CD4-positive, alpha-beta T cell (primary cell): ENCODE data around the gene ARL2BP. TPM values are rescaled to one million over a fixed set of nuclear protein-coding genes. Genes with fewer than 3 reads are reported as not detected.
A peak's percentile ranks its signal among the peaks of the same experiment; 100 is the strongest.

ENCODE experiments used
- ATAC-seq: fragments of 200-7000 bp; cut with Tn5 transposase; one replicate; pipeline ENCODE4 v1.10.0; 2022; ENCODE audit warnings: mild to moderate bottlenecking; ENCODE audit not compliant: poor library complexity
- CTCF ChIA-PET: fragments of 350-600 bp; sonication (Branson Sonifier 250); formaldehyde crosslinking; loops from one replicate; lab custom pipeline; 2021; ENCODE audit warnings: antibody characterized with exemption, inconsistent platforms; lab: Charles Lee
- POLR2A ChIA-PET: fragments of 350-600 bp; sonication (Branson Sonifier 250); formaldehyde crosslinking; loops from one replicate; lab custom pipeline; 2021; ENCODE audit warnings: antibody characterized with exemption, inconsistent platforms; lab: Charles Lee
- DNase-seq, 14 experiments: peaks; one replicate each; pipeline ENCODE4 v3.0.0-alpha.2; 2013 to 2020; ENCODE audit warnings: mixed read lengths in 2 of 14
- H3K27ac ChIP-seq, 2 donors: one replicate each; pipeline versions ENCODE4 v1.5.1 to v1.7.0; 2013; ENCODE audit warnings: low read length in 2 of 2, low read depth in 1 of 2, mild to moderate bottlenecking in 1 of 2
- H3K27me3 ChIP-seq, 2 experiments: 1 replicate in 1 of 2; 2 replicates in 1 of 2; pipeline versions ENCODE4 v1.6.1 to v1.7.0; 2013; ENCODE audit warnings: low read length in 2 of 2, control low read depth in 1 of 2, mild to moderate bottlenecking in 1 of 2, moderate library complexity in 1 of 2; ENCODE audit not compliant: insufficient read depth in 2 of 2, control insufficient read depth in 1 of 2
- H3K36me3 ChIP-seq: one replicate; pipeline ENCODE4 v1.6.1; 2013; ENCODE audit warnings: low read length, control low read depth; ENCODE audit not compliant: insufficient read depth
- H3K4me1 ChIP-seq: one replicate; pipeline ENCODE4 v1.6.1; 2013; ENCODE audit warnings: low read length, control low read depth; ENCODE audit not compliant: insufficient read depth
- H3K4me3 ChIP-seq: one replicate; pipeline ENCODE4 v1.5.1; 2013; ENCODE audit warnings: mild to moderate bottlenecking, low read length, moderate library complexity
- H3K9me3 ChIP-seq, 2 experiments: 1 replicate in 1 of 2; 2 replicates in 1 of 2; pipeline versions ENCODE4 v1.6.1 to v1.7.0; 2013; ENCODE audit warnings: low read length in 2 of 2, mild to moderate bottlenecking in 2 of 2, control low read depth in 1 of 2, moderate library complexity in 1 of 2; ENCODE audit not compliant: control insufficient read depth in 1 of 2, insufficient read depth in 1 of 2
- H3K27ac Mint-ChIP-seq: one replicate; pipeline ENCODE4 v1.8.0; 2020; ENCODE audit warnings: mixed read lengths
- H3K27me3 Mint-ChIP-seq: one replicate; pipeline ENCODE4 v1.8.0; 2021; ENCODE audit warnings: mixed read lengths
- H3K36me3 Mint-ChIP-seq: one replicate; pipeline ENCODE4 v1.8.0; 2021; ENCODE audit warnings: low read depth, mixed read lengths
- H3K4me1 Mint-ChIP-seq: one replicate; pipeline ENCODE4 v1.8.0; 2021; ENCODE audit warnings: low read depth, mixed read lengths
- H3K4me3 Mint-ChIP-seq: one replicate; pipeline ENCODE4 v1.8.0; 2020; ENCODE audit warnings: mild to moderate bottlenecking, mixed read lengths
- H3K9me3 Mint-ChIP-seq: one replicate; pipeline ENCODE4 v1.8.0; 2020; ENCODE audit warnings: mixed read lengths
- intact Hi-C, 2 experiments: fragments of 100-400 bp; cut with DNase I in 1 of 2; cut with micrococcal nuclease in 1 of 2; formaldehyde crosslinking; loops; one replicate each; pipeline versions ENCODE4 v1.15.1 to v1.9.0; 2023 to 2025; cut with DNase I, micrococcal nuclease
- total RNA-seq, 174 experiments: library from RNA in 2 of 174; stranded (reverse) in 2 of 174; gene quantifications; one replicate each; pipeline ENCODE4 v1.2.3 and lab custom pipeline; 2021 to 2026
- TF ChIP-seq, protein P1 (sequence below): fragments of 200-600 bp; IDR thresholded peaks from one replicate; pipeline ENCODE4 v1.8.0; 2022; ENCODE audit warnings: antibody characterized with exemption, mild to moderate bottlenecking

Gene ARL2BP
- total RNA-seq, 2 experiments from 2014 or later: 32.4 to 35.6 TPM

DNA sequence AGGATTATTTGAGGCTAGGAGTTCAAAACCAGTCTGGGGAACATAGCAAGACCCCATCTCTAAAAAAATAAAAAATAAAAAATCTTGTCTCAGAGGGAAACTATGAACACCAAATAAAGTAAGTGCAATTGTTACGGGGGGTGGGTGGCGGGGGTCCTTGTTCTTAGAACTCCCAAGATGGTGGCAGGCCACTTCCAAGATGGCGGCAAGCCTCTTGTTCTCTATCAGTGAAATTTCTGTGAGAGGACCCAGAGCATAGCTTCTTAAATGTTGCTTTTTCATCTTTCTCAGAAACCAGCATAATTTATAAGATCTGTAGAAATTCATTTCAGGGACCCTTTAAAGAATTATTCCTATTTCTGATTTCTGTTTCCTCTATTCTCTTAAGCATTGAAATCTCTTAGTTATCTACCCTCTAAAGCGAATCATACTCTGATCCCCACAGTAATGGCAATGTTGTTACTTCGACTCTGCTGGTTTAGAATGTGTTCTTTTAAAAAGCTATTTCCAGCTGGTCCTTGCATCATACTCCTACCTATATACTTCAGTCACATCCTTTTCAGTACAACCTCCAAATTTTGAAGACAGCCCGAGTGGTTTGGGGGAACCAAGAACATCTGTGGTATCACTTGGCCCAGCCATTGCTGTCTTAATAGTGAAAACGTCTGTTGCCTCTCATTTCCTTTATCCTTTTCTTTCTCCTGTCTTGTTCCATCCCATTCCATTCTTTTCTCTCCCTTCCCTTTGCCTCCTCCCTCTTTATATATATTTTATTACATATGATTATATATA is 42.8 kb upstream of the ARL2BP start:
- Histone ChIP-seq H3K4me3 (no peak overlapping the region), H3K27ac (no peak overlapping the region), H3K27me3 (no peaks in the 10 kb centered on the region), H3K9me3 (no peaks in the 10 kb centered on the region), H3K4me1 (no peaks in the 10 kb centered on the region), H3K36me3 (peaks cover 30% of the 10 kb centered on the region)
- Mint-ChIP-seq H3K4me3 (no peak overlapping the region), H3K27me3 (no peaks in the 10 kb centered on the region), H3K27ac (no peak overlapping the region), H3K4me1 (peaks cover 14% of the 10 kb centered on the region), H3K9me3 (no peaks in the 10 kb centered on the region), H3K36me3 (peaks cover 55% of the 10 kb centered on the region)
- DNase-seq (no peak), ATAC-seq (no peak)
- ChIA-PET CTCF (no interaction called here), POLR2A (no interaction called here)
- intact Hi-C loops: no loop called here
- TF ChIP-seq, protein P1, sequence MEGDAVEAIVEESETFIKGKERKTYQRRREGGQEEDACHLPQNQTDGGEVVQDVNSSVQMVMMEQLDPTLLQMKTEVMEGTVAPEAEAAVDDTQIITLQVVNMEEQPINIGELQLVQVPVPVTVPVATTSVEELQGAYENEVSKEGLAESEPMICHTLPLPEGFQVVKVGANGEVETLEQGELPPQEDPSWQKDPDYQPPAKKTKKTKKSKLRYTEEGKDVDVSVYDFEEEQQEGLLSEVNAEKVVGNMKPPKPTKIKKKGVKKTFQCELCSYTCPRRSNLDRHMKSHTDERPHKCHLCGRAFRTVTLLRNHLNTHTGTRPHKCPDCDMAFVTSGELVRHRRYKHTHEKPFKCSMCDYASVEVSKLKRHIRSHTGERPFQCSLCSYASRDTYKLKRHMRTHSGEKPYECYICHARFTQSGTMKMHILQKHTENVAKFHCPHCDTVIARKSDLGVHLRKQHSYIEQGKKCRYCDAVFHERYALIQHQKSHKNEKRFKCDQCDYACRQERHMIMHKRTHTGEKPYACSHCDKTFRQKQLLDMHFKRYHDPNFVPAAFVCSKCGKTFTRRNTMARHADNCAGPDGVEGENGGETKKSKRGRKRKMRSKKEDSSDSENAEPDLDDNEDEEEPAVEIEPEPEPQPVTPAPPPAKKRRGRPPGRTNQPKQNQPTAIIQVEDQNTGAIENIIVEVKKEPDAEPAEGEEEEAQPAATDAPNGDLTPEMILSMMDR: no peak

DNA sequence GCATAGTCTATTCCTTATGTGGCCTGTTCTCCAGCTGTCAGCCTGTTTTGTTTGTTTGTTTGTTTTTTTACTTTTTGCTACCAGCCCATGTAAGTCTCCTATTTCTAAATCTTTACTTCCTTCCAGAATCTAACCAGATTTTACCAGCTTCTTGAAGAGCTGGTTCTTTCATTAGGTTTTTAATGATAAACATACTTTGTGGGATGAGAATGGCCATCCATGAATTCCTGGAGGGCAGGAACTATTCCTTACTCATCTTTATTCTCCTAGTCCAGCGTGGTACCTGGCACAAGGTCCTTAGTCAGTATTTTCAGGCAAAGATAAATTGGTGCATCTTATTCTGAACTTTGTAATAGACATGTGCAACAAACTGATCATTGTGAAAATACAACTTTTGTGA is 41.6 kb upstream of the ARL2BP start:
- no peaks in the 10 kb centered on the region for H3K27me3 Mint-ChIP-seq
- Histone ChIP-seq H3K27me3 (no peaks in the 10 kb centered on the region), H3K4me3 (no peak overlapping the region), H3K27ac (no peak overlapping the region), H3K9me3 (no peaks in the 10 kb centered on the region), H3K36me3 (peaks cover 40% of the 10 kb centered on the region), H3K4me1 (no peaks in the 10 kb centered on the region)
- no peaks in the 10 kb centered on the region for H3K9me3 Mint-ChIP-seq
- no peak for DNase-seq
- intact Hi-C loops: no loop called here
- POLR2A ChIA-PET: no interaction called here
- peaks cover 63% of the 10 kb centered on the region for H3K36me3 Mint-ChIP-seq
- TF ChIP-seq, protein P1: no peak
- ATAC-seq: no peak
- peak overlapping the region; percentile 45 for H3K27ac Mint-ChIP-seq
- H3K4me1 Mint-ChIP-seq: peaks cover 13% of the 10 kb centered on the region
- no peak overlapping the region for H3K4me3 Mint-ChIP-seq
- CTCF ChIA-PET: no interaction called here

DNA sequence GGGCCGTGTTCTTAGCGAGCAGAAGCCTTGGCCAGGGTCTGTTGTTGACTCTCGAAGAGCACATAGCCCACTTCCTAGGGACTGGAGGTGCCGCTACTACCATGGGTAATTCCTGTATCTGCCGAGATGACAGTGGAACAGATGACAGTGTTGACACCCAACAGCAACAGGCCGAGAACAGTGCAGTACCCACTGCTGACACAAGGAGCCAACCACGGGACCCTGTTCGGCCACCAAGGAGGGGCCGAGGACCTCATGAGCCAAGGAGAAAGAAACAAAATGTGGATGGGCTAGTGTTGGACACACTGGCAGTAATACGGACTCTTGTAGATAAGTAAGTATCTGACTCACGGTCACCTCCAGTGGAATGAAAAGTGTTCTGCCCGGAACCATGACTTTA is 40.4 kb upstream of the ARL2BP start:
- H3K27ac Mint-ChIP-seq: no peak overlapping the region
- intact Hi-C loops: no loop called here
- H3K36me3 Mint-ChIP-seq: peaks cover 63% of the 10 kb centered on the region
- no peak overlapping the region for H3K4me3 Mint-ChIP-seq
- ChIA-PET CTCF (interaction anchor here (1.3 kb wide), 1 partner anchor 17 kb away, joined by 4 read pairs; no protein-coding TSS in a partner anchor), POLR2A (no interaction called here)
- H3K9me3 Mint-ChIP-seq: no peaks in the 10 kb centered on the region
- Histone ChIP-seq H3K27ac (no peak overlapping the region), H3K4me1 (no peaks in the 10 kb centered on the region), H3K9me3 (no peaks in the 10 kb centered on the region), H3K27me3 (no peaks in the 10 kb centered on the region), H3K4me3 (no peak overlapping the region), H3K36me3 (peaks cover 50% of the 10 kb centered on the region)
- TF ChIP-seq, protein P1: no peak
- ATAC-seq (no peak), DNase-seq (no peak)
- no peaks in the 10 kb centered on the region for H3K27me3 Mint-ChIP-seq
- peaks cover 6% of the 10 kb centered on the region for H3K4me1 Mint-ChIP-seq
